ENCODE measurements around the gene RIIAD1.

GRCh38 chr1:151715726-151716404 is 5.5 kb upstream of the RIIAD1 start:
- TF ChIP-seq CTCF (IDR thresholded peaks at IDR 0.05; ENCODE audit: insufficient read depth, low read length) (no peak), REST (IDR thresholded peaks at IDR 0.05; ENCODE audit: insufficient replicate concordance, low read depth) (no peak), POLR2AphosphoS5 (IDR thresholded peaks at IDR 0.05; ENCODE audit: low read depth) (no peak), GABPA (IDR thresholded peaks at IDR 0.05; ENCODE audit: low read depth) (no peak), SPI1 (IDR thresholded peaks at IDR 0.05; ENCODE audit: borderline replicate concordance, low read depth) (no peak)

Data from HL-60 (cell line).